Activated B cell treated with CpG ODN at 0.5 μM for 24 hours (primary cell): ENCODE data around the gene AGBL1. TPM values are rescaled to one million over a fixed set of nuclear protein-coding genes. Genes with fewer than 3 reads are reported as not detected.

Source experiments
- ATAC-seq: fragments of 200-7000 bp; cut with Tn5 transposase; one replicate; pipeline ENCODE4 v1.10.0; 2021; ENCODE audit warnings: low read depth, mild to moderate bottlenecking, moderate library complexity
- CTCF ChIA-PET: fragments of 350-600 bp; sonication (Branson Sonifier 250); formaldehyde crosslinking; loops from one replicate; lab custom pipeline; 2021; ENCODE audit warnings: antibody characterized with exemption; lab: Charles Lee
- POLR2A ChIA-PET: fragments of 350-600 bp; sonication (Branson Sonifier 250); formaldehyde crosslinking; loops from one replicate; lab custom pipeline; 2021; ENCODE audit warnings: antibody characterized with exemption; lab: Charles Lee
- DNase-seq: peaks from one replicate; pipeline ENCODE4 v3.0.0; 2022
- H3K27ac Mint-ChIP-seq: one replicate; pipeline ENCODE4 v1.8.0; 2020; ENCODE audit warnings: mixed read lengths
- H3K27me3 Mint-ChIP-seq: one replicate; pipeline ENCODE4 v1.8.0; 2021; ENCODE audit warnings: mixed read lengths
- H3K36me3 Mint-ChIP-seq: one replicate; pipeline ENCODE4 v1.8.0; 2021; ENCODE audit warnings: low read depth, mixed read lengths
- H3K4me1 Mint-ChIP-seq: one replicate; pipeline ENCODE4 v1.8.0; 2021; ENCODE audit warnings: mixed read lengths
- H3K4me3 Mint-ChIP-seq: one replicate; pipeline ENCODE4 v1.8.0; 2020; ENCODE audit warnings: mild to moderate bottlenecking, mixed read lengths
- H3K9me3 Mint-ChIP-seq: one replicate; pipeline ENCODE4 v1.8.0; 2020; ENCODE audit warnings: mixed read lengths
- CTCF ChIP-seq: fragments of 200-600 bp; IDR thresholded peaks from one replicate; pipeline ENCODE4 v1.8.0; 2022; ENCODE audit warnings: antibody characterized with exemption, mild to moderate bottlenecking
- intact Hi-C: fragments of 100-400 bp; cut with micrococcal nuclease; formaldehyde crosslinking; loops from one replicate; pipeline ENCODE4 v1.15.1; 2024
- total RNA-seq: library from RNA; stranded (reverse); gene quantifications from 2 replicates; pipeline ENCODE4 v1.2.3, GENCODE V29; 2022

The AGBL1 gene
- total RNA-seq, 1 donor from 2014 or later: not detected

GRCh38 chr15:86834115-86834863 lies 754.6 kb downstream of the AGBL1 start:
- Mint-ChIP-seq H3K27me3 (no peaks in the 10 kb centered on the region), H3K27ac (no peak overlapping the region), H3K4me3 (no peak overlapping the region), H3K9me3 (peaks cover 3% of the 10 kb centered on the region), H3K4me1 (no peaks in the 10 kb centered on the region), H3K36me3 (no peaks in the 10 kb centered on the region)
- no peak for ATAC-seq
- intact Hi-C loops: no loop called here
- CTCF ChIA-PET: no interaction called here
- no peak for DNase-seq
- POLR2A ChIA-PET: no interaction called here
- TF ChIP-seq CTCF: no peak

GRCh38 chr15:86837294-86838061 lies 757.8 kb downstream of the AGBL1 start:
- Mint-ChIP-seq H3K4me3 (no peak overlapping the region), H3K27ac (no peak overlapping the region), H3K36me3 (no peaks in the 10 kb centered on the region), H3K27me3 (no peaks in the 10 kb centered on the region), H3K4me1 (no peaks in the 10 kb centered on the region), H3K9me3 (peaks cover 3% of the 10 kb centered on the region)
- DNase-seq (no peak), ATAC-seq (no peak)
- no peak for TF ChIP-seq CTCF
- ChIA-PET CTCF (no interaction called here), POLR2A (no interaction called here)
- intact Hi-C loops: no loop called here

GRCh38 chr15:86839502-86839901 lies 759.8 kb downstream of the AGBL1 start:
- ChIA-PET POLR2A (no interaction called here), CTCF (no interaction called here)
- TF ChIP-seq CTCF: no peak

GRCh38 chr15:86840996-86841395 lies 761.3 kb downstream of the AGBL1 start:
- intact Hi-C loops: no loop called here
- H3K9me3 Mint-ChIP-seq: no peaks in the 10 kb centered on the region
- no peak for TF ChIP-seq CTCF

More at GRCh38 chr15:86839502-86839901, 759.8 kb downstream of the AGBL1 start:
- Mint-ChIP-seq H3K4me3 (no peak overlapping the region), H3K27me3 (no peaks in the 10 kb centered on the region), H3K36me3 (no peaks in the 10 kb centered on the region), H3K4me1 (no peaks in the 10 kb centered on the region), H3K9me3 (no peaks in the 10 kb centered on the region), H3K27ac (no peak overlapping the region)
- no peak for ATAC-seq
- intact Hi-C loops: no loop called here
- DNase-seq: no peak

GRCh38 chr15:86842199-86842598 lies 762.5 kb downstream of the AGBL1 start:
- ATAC-seq (no peak), DNase-seq (no peak)
- no peaks in the 10 kb centered on the region for H3K27me3 Mint-ChIP-seq
- no peaks in the 10 kb centered on the region for H3K4me1 Mint-ChIP-seq
- POLR2A ChIA-PET: no interaction called here
- CTCF ChIA-PET: no interaction called here
- H3K36me3 Mint-ChIP-seq: no peaks in the 10 kb centered on the region
- intact Hi-C loops: no loop called here
- H3K4me3 Mint-ChIP-seq: no peak overlapping the region
- H3K9me3 Mint-ChIP-seq: no peaks in the 10 kb centered on the region
- TF ChIP-seq CTCF: no peak
- no peak overlapping the region for H3K27ac Mint-ChIP-seq

More at GRCh38 chr15:86840996-86841395, 761.3 kb downstream of the AGBL1 start:
- Mint-ChIP-seq H3K4me3 (no peak overlapping the region), H3K4me1 (no peaks in the 10 kb centered on the region), H3K27ac (no peak overlapping the region), H3K36me3 (no peaks in the 10 kb centered on the region), H3K27me3 (no peaks in the 10 kb centered on the region)
- ChIA-PET CTCF (no interaction called here), POLR2A (no interaction called here)
- no peak for DNase-seq
- no peak for ATAC-seq
